CD4-positive, alpha-beta T cell treated with Interleukin-15 for 1 hour (primary cell): ENCODE measurements around the gene CALML4.
A peak's percentile ranks its signal among the peaks of the same experiment; 100 is the strongest.
"Not testable (repeated sequence)": the region's sequence is repeated elsewhere in the genome, so short reads cannot be mapped to it uniquely, and the experiment has no call there.

Experiments used
- DNase-seq: peaks from one replicate; pipeline ENCODE4 v3.0.0-alpha.2; 2020

Gene CALML4

DNA sequence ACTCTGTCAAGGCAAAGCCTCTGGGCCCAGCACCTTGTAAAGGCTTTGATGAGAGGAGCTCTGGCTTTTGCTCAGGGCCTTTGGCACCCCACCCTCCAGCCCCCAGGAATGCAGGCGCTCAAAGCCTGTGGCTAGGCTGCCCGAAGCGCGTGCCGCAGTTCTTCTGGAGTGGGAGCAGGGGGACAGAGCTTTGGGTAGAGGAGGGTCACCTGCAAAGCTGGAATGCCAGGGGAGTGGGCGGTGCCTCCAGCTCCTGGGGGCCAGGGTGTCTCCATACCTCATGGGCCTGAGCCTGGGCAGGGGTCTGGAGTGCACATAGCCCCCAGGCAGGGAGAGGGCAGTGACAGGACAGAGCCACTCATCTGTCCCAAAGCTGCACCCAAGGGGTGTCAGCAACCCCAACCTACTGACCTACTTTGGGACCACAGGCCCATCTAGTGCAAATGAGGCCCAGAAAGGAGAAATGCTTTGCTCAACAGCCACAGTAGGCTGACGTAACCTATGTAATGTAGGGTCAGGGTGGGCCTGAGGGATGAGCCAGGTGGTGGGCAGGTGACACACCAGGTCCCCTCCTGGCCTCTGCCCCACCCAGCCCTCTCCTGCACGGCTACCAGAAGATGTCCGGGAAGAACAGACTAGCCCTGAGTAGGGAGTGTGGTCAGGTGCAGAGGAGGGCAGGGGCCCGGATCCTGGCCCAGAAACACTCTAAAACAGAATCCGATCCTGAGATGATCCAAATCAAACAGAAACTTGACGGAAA, 2.2 kb upstream of the CALML4 start:
- DNase-seq, result no peak

DNA sequence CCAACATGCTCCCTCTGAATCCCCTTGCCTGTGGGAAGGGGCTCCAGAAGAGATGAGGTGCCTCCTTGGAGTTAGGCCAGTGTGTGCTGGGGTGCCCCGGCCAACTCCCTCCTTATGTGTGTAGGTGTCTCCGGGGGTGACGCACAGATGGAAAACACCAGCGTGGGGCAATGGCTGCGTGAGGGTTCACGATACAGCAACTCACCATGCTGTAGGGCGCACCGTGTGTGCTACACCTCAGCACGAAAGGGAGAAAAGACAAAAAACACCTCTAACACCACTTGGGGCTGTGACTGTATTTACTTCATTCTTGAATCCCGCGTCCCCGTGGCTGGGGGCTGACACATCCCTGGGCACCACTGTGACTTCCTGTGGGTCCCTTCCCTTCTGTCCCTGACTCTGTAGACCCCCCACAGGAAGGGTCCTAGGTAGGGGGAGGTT, 1.6 kb upstream of the CALML4 start:
- DNase-seq, result no peak

DNA sequence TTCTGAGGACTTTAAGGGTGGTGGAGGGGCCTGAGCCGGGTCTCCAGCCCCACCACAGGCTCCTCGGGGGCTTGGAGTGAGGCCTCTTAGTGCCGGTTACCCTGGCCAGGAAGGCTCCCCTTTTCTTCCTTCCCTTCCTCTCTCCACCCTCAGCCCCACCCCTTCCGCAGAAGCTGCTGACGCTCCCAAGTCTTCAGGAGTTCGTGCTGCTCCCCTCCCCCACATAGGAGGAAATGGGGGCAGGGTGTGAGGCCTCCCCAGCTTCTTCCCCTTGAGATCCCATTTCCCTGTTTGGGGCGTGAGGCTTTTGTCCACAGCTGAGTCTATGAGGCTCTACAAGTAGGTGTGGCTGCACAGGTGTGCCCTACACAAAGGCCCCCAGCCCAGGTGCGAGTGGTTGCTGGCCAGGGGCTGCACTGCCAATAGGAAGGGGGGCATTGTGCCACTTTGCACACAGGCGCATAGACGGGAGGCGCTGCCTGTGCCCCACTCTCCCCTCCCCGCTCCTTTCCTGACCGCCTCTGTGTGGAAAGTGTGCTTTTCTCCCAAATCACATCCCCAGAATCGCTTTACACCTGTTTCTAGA, 915 bp upstream of the CALML4 start:
- peak; percentile 69 for DNase-seq

DNA sequence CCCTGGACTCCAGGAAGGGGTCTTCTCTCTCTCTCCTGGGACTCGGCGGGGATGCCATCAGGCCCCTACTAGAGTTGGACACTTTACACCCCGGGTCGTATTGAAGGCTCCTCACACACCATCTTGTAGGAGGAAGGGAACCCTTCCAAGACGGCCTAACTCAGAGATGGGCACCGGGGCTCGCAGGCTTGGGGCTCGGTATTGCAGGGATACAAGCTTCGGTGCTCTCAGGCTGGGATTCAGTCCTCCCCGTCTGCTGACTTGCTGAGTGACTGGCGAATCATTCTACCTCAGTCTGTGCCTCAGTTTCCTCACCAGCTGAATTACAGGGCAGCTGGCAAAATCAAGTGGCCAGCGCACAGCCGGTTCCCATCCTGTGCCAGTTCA, 419 bp upstream of the CALML4 start:
- DNase-seq, result no peak

DNA sequence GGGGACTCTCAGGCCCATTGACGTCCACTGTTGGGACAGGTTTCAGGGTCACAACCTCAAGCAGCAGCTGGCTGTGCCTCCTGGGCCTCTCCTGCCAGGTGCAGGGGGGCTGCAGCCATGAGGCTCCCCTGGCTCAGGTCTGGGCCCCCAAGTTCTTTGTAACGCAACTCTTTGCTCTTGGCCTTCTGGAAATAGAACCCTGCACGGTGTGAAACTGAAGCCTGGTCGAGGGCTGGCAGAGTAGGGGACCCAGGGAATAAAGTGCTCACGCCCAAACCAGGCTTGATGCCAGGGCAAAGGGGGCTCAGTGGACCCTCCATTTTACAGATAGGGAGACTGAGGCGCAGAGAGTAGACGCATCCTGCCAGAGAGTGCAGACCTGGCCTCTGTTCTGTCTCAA, 771 bp downstream of the CALML4 start:
- DNase-seq, result no peak

DNA sequence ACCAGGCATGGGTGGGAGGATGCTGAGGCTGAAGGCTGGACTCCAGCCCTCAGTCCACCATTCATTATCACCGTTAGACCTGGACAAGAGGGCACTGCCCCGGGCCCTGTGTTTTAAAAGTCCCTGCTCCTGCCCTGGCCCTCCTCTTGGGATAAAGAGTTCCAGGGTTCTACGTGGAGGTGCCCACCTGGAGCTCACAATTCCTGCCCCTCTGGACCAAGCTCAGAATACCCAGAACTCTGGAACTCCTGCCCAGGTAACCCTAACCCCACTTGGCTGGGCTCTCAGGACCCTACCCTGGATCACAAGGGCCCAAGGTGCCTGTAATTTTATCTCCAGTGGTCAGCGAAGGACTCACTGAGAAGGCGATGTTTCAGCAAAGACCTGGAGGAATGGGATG, 1.2 kb downstream of the CALML4 start:
- no peak for DNase-seq

DNA sequence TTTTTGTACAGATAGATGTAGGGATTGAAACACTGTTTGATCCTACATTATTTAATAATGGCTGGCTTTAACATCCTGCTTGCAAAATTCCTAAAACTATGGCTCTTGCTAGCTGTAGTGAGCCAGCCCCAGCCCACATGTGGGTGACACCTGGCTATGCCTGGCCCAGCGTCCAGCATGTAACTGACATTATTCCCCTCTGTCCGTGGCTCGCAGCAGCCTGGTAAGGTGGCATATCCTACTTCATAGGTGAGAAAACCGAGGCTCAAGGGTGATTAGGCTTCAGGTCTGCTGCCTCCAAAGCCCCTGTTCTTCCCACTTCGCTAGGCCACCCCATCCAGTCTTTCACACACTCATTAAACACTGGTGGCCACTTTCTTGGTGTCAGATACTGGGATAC, 1.6 kb downstream of the CALML4 start:
- DNase-seq, result no peak

DNA sequence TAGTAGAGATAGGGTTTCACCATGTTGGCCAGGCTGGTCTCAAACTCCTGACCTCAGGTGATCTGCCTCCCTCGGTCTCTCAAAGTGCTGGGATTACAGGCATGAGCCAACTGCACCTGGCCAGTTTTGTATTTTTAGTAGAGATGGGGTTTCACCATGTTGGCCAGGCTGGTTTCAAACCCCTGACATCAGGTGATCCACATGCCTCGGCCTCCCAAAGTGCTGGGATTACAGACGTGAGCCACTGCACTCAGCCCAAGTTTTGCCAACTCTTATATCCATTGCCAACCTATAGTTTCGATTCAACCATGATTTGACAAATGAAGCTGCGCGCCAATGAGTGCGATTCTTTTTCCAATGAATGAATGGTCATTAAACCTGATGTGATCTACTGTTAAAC, 2.1 kb downstream of the CALML4 start:
- not testable (repeated sequence) for DNase-seq

DNA sequence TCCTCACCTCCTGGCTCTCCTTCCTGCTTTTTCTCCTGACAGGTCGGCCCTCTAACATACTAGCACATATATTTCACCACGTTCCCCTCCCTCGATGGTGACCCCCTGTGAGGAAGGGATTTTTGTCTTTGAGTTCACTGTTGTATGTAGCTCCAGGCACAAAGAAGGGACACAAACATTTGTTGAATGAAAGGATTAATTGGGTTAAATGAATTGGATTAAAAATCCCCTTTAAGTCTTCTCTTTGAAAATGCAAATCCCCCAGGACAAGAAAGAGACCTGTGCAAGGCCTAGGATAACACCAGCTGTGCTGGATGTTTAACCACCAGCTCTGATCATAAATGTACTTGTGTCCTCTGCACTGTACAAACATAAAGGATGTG, 3.3 kb downstream of the CALML4 start:
- no peak for DNase-seq

DNA sequence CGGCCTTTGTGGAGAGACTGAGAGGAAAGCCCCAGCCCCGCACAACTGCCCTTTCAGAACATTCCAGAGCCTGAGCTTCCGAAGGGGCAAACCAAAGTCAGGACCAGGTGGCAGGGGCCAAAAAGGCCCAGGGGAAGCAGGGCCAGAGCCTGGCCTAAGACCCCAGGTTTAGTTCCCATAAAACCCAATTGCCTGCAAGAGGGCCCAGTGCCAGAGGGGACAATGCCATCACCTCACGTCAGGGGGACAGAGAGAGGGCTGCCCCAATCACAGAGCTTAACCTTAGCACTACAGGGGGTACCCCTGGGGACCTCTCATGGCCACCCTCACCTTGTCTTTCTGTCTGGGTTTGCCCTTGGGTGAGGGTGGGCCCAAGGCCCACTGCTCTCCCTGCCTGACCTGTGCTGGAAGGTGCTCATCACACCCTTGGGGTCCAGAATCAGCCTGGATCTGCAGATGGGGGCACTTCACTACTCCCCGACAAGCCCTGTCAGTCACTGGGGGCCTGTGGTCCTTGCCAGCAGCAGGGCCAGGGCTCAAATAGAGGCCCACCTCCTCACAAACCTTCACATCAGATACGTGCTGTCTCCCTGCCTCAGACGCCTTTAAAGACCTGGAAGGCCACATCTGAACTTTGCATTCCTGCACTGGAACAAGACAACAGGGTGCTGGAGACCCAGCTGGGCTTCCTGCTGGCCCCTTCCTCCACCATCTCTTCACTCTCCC, 3.8 kb downstream of the CALML4 start:
- no peak for DNase-seq

DNA sequence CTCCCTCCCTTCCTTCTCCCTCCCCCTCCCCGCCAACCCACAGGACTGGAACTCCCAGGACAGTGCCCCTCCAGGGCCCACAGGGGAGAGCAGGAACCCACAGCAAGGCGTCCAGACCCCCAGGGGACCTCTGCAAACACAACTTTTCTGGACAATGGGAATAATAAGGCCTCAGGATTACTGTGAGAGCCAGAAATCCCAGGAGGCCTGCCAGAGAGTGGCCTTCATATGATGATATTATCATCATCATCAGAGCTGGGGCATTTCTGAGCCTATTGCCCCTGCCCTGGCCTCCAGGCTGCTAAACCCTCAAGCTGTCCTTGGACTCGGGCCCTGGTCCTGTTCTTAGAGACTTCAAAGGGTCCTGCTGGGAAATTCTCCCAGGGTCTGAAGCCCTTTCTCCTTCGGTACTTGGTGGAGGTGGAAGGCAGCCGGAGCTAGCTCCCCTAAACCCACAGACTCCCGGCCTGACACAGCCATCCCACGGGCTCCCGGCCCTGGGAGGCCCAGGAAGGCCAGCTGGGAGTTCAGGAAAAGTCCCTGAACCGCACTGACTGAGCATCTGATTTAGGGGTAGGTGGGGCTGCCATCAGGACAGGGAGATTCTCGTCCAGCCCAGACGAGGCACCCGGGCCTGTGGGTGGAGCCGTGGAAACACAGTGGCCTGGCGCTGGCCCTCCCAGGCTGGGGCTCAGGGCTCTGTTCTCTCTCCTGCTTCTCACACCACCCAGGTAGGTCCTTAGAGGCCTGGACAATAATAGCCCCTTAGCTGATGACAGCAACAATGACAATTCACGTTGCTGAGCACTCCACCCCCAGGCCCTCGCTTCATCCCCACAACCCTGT, 4.9 kb downstream of the CALML4 start:
- DNase-seq, result no peak

DNA sequence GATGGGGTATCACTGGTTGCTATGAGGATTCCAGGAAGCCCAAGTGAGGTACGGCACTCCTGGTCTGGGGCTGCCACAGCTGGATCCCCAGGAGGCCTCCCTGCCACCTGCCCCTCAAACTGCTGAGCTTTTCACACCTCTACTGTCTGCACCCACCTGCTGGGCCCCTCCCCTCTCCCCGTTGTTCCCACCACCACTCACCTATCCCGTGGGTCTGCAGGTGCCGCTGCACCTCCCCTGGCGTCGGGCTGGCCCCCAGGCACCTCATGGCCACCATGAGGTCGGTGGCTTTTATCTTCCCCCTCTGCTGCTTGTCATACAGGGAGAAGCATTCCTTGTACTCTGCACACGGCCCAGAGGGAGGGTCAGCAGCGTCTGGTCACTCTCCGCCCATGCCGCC, 5.8 kb downstream of the CALML4 start:
- no peak for DNase-seq

DNA sequence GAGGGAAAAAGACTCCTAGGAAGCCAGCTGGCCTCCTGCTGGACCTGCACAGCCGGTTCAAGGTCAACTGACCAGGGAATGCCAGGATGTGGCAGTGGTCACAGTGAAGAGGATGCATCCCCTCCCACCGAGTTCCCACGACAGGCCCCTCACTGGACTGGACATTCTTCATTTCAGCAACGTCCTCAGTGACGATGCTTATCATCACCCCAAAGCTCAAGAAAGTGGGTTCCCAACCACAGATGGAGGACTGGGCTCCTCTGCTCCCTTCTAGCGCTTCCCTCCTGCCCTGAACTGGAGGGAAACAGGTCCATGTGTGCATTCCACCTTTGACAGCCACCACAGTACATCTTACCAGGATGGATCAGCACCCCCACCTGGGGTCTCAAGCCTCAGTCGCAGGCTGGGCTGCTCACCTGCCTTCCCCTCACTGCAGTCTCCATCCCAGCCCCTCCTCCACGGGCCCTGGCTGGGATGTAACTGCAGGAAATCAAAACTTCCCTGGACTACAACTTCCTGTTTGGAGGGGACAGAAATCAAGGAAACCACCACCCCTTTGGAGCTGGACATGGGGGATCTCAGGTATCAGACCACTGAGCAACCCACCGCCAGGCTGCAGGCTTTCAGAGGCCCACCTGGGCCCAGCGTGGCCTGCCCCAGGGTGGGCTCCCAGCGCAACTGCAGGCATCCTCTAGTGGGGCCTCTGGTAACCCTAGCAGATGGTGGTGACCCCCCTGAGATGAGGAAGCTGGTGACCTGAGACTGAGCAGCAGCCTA, 7.3 kb downstream of the CALML4 start:
- DNase-seq, result no peak

DNA sequence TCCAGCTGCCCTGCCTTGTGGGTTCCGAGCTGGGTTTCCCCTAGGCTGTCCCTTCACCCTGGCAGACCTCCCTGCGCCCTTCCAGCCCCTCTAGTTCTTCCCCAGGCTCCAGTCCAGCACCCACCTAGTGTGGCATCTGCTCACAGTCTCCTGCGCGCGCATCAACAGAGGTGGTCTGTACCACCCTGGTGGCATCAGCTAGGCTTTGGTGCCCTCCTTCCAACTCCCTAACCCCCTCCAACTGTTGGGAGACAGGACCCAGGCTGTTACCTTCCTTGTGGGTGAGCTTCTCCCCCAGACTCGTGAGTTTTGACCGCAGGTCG, 8.0 kb downstream of the CALML4 start:
- DNase-seq, result no peak

DNA sequence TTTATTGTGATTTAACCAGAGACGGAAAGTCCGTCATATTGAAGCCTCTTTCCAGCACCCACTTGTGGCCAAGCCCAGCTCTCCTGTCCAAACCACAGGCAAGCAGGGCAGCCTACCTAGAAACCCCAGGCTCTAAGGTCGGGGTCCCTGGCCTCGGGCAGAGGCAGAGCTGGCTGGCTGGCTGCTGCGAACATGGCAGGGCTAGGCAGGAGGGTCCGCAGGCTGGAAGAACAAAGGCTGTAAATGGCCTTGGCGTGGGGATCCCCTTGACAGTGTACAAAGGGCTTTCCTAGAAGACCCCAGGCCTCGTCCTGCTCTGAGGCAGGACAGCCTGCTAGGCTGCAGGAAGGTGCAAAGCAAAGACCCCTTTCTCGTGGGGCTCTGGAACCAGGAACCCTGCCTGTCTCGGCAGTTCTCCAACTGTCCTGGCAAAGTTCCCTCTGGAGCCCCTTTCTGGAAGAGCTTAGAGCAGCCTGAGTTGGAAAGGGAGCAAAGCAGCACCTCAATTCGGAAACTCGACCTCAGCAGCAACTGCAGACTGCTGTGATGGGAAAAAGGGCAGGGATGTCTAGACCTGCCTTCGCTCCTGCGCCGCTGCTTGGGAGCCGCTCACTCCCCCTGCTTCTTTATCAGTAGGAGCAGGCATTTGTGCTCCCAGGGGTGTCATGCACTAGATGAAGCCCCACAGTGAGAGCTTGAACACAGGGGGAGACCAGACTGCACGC, 8.5 kb downstream of the CALML4 start:
- DNase-seq, result no peak

DNA sequence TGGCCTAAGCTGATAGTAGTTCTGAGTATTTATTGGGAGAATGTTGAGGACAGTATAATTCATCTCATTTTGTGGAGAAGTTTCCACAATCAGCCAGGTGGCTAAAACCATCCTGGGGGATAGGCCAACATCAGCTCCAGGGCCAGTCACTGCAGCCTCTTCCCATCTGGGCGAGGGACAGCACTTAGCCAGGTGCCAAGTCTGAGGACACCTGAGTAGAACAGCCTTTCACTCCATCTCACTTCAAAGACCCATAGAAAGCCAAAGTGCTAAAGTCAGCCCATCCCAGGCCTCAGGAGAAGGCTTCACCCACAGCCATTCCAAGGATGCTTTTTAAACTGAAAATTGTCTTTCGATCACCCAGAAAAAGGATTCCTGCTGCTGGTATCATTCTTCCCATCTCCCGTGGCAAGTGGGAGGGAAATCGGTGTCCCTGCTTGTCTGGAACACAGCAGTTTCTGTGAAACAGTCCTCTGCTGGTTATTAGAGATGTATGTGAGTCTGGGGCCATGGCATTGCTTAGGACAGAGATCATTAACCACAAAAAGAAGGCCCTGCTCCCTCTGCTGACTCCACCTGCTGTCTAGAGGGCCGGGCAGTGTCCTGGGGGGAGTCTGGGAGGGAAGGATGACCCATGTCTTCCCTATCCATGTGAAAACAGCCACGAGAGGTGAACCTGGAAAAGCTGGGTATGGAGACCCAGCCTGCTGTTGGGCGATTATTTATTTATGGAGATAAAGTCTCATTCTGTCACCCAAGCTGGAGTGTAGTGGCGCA, 9.6 kb downstream of the CALML4 start:
- no peak for DNase-seq

DNA sequence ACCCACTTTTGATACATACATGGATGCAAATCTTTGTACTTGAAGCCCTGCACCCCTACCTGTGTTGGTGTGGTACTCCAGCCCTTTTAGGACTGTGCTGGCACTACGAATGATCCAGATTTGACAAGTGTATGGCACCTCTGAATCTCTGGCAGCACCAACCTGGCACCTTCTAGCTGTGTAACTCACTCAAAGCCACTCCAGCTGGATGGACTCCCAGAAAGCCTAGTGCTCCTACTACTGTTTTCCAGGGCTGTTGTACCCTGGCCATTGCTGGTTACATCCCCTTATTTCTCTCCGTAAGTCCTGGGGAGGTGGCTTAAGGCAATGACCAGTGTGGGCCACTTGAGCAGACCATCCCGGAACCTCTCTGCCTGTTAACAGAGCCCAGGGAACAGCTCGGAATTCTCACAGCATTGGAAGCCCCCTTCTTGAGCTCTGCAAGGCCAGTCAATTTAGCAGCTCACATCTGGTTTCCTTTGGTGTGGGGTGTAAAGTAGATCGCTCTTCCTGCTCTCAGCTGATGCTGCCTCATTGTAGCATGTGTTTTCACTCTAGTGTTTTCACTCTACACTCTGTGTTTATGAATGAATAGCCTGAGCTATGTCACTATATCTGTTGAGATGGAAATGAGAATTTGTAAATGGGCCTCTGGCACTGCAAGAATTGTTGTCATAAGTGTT, 12.2 kb downstream of the CALML4 start:
- no peak for DNase-seq

DNA sequence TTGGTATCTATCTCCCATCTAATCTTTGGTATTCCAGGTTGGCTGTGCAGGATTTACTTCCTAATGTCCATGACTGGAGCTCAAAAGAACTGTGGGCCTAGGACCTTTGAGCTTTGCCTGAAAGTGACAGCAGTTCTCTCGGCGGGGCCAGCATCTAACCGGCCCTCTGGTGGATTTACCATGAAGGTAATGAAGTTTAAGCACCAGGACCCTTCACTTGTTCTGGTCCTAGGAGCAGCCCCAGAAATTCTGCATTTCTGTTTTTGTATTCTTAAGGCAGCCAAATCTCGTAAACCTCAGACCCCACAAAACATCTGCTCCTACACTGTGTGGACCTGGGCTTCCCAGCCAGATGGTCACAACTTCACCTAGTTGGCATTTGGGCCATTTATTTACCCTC, 13.0 kb downstream of the CALML4 start:
- no peak for DNase-seq

DNA sequence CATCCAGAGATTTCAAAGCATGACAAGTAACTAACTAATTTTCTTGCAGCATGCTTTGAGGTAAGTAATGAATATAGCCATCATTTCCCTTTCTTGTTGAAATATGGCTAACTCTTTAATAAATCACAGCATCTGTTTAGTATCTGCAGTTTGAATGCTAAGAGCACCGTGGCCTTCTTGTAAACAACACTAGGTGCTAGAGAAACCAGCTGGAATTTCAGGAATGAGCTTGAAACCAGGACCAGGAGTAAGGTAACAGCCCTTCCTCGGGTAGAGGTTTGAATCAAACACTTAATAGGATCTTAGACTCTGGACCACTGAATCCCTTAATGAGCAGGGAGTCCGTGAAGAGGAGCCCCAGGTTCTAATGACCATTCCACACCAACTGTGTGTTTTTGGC, 13.6 kb downstream of the CALML4 start:
- DNase-seq, result no peak

DNA sequence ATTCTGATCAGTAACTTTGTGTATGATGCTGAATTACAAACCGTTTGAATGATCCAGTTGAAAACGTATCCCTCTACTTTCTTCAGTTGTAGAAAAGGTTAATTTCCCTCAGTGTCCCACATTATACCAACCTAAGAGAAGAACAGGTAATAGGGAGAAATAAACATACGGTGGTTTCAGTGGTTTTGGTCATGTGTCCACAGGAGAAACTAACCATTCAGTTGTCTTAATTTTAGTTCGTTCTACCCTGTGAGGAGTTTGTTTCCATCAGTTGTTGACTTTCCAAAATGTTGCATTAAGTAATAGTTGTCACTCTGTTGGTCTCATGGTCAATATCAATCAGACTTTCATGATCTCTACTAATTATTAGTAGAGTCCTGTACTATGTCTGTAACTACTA, 15.1 kb downstream of the CALML4 start:
- DNase-seq, result no peak

DNA sequence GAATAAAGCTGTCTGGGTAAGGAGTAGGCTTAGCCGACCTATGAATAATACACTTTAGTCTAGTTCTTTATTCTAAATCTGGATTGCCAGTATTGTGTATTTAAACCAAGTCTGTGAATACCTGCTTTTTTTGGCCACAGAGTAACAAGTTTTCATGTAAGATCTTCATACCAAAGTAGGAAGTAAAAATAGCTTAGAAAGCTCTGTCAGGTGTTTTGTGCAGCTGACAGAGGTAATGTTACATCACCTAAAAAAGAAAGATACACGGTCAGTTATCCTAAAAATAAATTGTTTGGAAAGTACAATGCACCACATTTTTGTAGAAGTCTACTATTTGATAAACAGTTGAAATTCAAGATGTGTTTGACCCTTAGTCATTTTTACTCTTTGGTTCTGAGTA, 16.5 kb downstream of the CALML4 start:
- DNase-seq, result no peak
